GM18868 (cell line): ENCODE results near the gene BCAR1.
"Not testable (repeated sequence)": the region's sequence is repeated elsewhere in the genome, so short reads cannot be mapped to it uniquely, and the experiment has no call there.

Experiments used
- ATAC-seq: cut with Tn5 transposase; IDR thresholded peaks from one replicate; pipeline ENCODE4 v1.9.1; 2021; ENCODE audit warnings: mild to moderate bottlenecking, moderate library complexity; ENCODE audit not compliant: unreplicated experiment

BCAR1 gene

GRCh38 chr16:75241412-75241811 lies 10.0 kb downstream of the BCAR1 start:
- ATAC-seq, result no peak

- not testable (repeated sequence) for ATAC-seq
Measured at GRCh38 chr16:75240633-75241032, 10.8 kb downstream of the BCAR1 start.

- no peak for ATAC-seq
Measured at GRCh38 chr16:75239542-75240122, 11.8 kb downstream of the BCAR1 start.

GRCh38 chr16:75238853-75239541 lies 12.4 kb downstream of the BCAR1 start:
- ATAC-seq, result no peak

- no peak for ATAC-seq
Measured at GRCh38 chr16:75238132-75238852, 13.1 kb downstream of the BCAR1 start.

GRCh38 chr16:75237398-75238131 lies 13.9 kb downstream of the BCAR1 start:
- no peak for ATAC-seq

- no peak for ATAC-seq
Measured at GRCh38 chr16:75236736-75237397, 14.6 kb downstream of the BCAR1 start.

GRCh38 chr16:75236232-75236631 lies 15.2 kb downstream of the BCAR1 start:
- no peak for ATAC-seq

- no peak for ATAC-seq
Measured at GRCh38 chr16:75235721-75236193, 15.7 kb downstream of the BCAR1 start.

GRCh38 chr16:75234856-75235696 lies 16.3 kb downstream of the BCAR1 start:
- ATAC-seq, result no peak

GRCh38 chr16:75233611-75233938 lies 17.8 kb downstream of the BCAR1 start:
- ATAC-seq, result no peak

GRCh38 chr16:75231570-75231969 lies 19.9 kb downstream of the BCAR1 start:
- ATAC-seq, result no peak

- no peak for ATAC-seq
Measured at GRCh38 chr16:75230471-75231110, 20.8 kb downstream of the BCAR1 start.

GRCh38 chr16:75229172-75230031 lies 22.0 kb downstream of the BCAR1 start:
- ATAC-seq, result no peak

- ATAC-seq, result no peak
Measured at GRCh38 chr16:75228143-75228976, 23.1 kb downstream of the BCAR1 start.

- ATAC-seq, result no peak
Measured at GRCh38 chr16:75227361-75228142, 23.9 kb downstream of the BCAR1 start.
